ENCODE results near the gene SLC8A1.

The SLC8A1 gene

GRCh38 chr2:40248294-40248693 is 203.6 kb downstream of the SLC8A1 start:
- no peak for DNase-seq (ENCODE audit: low read depth in 2 of 3, low spot score in 1 of 3)

- no peak for DNase-seq (ENCODE audit: low read depth in 2 of 3, low spot score in 1 of 3)
Measured at GRCh38 chr2:40244675-40245074, 207.2 kb downstream of the SLC8A1 start.

DNA sequence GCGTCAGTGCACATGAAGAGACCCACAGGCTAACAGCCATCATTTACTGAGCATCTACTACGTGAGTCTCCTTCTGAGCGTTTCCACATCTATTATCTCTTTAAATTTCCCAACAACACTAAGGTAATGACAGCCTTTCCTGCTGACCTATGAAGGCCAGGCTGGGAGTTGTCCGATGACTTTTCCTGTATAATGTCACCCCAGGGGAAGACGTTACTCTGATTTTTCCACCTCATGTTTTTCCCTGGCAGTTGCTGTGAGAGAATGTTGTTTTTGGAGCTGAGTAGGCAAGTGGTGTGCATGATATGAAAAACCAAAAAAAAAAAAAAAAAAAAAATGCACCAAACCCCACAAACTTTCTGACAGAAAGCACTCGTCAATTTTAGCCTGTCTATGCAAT is 207.6 kb downstream of the SLC8A1 start:
- no peak for DNase-seq (ENCODE audit: low read depth in 2 of 3, low spot score in 1 of 3)

GRCh38 chr2:40243581-40244187 is 208.2 kb downstream of the SLC8A1 start:
- DNase-seq (ENCODE audit: low read depth in 2 of 3, low spot score in 1 of 3): no peak

DNA sequence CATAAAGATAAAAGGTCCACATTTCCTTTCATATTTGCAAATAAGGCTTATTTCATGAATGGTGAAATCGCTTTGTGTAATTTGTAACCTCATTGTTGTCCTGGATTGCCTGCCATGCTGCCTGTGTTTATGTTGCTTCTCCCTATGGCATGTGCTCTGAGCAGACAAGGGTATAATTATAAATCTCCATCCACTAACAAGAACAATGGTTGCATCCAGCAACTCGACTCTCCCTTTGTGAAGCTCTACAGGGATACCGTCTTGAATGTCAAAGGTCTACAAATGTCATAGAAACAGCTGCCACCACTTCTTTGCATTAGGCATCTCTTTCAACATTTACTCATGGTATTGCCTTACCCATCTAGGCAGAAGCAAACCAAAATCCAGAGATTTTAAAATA is 209.6 kb downstream of the SLC8A1 start:
- no peak for DNase-seq (ENCODE audit: low read depth in 2 of 3, low spot score in 1 of 3)

DNA sequence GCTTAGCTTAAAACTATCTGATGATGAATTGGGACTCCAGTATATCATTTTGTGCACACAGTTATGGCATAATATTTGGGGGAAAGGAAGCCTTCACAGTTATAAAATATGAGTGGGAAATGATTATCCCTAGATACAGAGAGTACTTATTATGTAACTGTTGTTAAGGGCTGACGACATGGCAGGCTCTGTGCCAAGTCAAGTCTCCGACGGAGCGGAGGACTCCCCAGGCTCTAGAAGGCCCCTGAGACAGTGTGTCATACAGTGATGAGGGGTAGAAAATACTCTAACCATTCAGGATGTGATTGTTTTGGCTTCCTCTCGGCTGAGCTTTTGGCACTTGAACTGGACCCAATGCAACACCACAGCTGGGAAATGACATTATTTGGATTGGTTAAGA is 211.8 kb downstream of the SLC8A1 start:
- no peak for DNase-seq (ENCODE audit: low read depth in 2 of 3, low spot score in 1 of 3)

- no peak for DNase-seq (ENCODE audit: low read depth in 2 of 3, low spot score in 1 of 3)
Measured at GRCh38 chr2:40230707-40231432, 221.0 kb downstream of the SLC8A1 start.

DNA sequence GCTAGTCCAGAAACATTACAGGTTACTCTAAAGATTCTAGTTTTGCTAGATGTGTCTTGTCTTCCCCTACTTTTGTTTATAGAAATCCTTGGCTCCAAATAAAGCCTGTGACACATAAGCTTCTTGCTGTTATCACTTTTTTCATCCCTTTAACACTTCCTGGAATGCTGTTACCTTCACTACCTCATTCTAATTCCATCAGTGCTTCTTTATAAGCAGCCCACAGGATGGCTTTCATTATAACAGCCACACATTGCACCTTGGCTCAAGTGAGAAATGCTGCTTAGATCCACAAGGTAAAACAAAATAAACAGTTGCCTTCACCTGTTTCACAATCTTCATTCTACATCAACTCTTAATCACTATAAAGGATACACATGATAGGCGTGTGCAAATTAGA is 221.7 kb downstream of the SLC8A1 start:
- DNase-seq (ENCODE audit: low read depth in 2 of 3, low spot score in 1 of 3): no peak

GRCh38 chr2:40228310-40228709 is 223.6 kb downstream of the SLC8A1 start:
- no peak for DNase-seq (ENCODE audit: low read depth in 2 of 3, low spot score in 1 of 3)

- DNase-seq (ENCODE audit: low read depth in 2 of 3, low spot score in 1 of 3): no peak
Measured at GRCh38 chr2:40227210-40227609, 224.7 kb downstream of the SLC8A1 start.

- DNase-seq (ENCODE audit: low read depth in 2 of 3, low spot score in 1 of 3): no peak
Measured at GRCh38 chr2:40226637-40227036, 225.3 kb downstream of the SLC8A1 start.

GRCh38 chr2:40225670-40226210 is 226.2 kb downstream of the SLC8A1 start:
- DNase-seq (ENCODE audit: low read depth in 2 of 3, low spot score in 1 of 3): no peak

GRCh38 chr2:40224318-40224717 is 227.6 kb downstream of the SLC8A1 start:
- no peak for DNase-seq (ENCODE audit: low read depth in 2 of 3, low spot score in 1 of 3)

DNA sequence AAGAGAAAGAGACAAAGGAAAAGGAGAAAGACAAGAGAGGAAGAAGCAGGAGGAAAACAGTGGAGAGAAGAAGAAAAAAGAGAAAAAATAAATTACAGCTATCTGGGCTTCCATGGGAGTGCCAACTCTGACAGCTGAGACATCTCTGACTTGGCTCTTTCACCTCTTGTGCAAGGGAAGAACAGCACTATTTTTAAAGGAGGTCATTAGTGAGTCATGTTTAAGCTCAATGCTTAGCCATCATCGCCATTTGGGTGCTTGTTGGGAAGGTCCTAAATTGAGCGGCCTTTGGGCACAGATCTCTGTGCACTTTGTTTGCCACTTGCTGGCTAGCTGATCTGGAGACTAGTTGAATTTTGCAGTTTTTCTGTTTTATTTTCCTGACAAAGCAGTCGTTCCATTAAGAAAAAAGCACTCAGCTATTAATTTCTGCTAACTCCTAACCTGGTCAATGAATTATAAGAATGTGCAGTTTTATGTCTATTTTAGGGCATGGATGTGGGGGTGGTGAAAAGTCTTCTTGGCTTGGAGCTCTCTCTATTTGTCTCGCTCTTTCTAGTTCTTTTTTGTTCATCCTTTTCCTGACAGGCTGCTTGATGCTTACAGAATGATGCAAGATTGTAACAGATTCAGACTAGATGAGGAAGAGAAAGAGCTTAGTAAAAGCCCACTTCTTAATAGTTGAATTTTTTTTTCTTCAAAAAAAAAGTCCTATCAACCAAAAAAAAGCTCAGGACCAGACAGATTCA is 231.5 kb downstream of the SLC8A1 start:
- DNase-seq (ENCODE audit: low read depth in 2 of 3, low spot score in 1 of 3): no peak

GRCh38 chr2:40219141-40219540 is 232.7 kb downstream of the SLC8A1 start:
- DNase-seq (ENCODE audit: low read depth in 2 of 3, low spot score in 1 of 3): no peak

DNA sequence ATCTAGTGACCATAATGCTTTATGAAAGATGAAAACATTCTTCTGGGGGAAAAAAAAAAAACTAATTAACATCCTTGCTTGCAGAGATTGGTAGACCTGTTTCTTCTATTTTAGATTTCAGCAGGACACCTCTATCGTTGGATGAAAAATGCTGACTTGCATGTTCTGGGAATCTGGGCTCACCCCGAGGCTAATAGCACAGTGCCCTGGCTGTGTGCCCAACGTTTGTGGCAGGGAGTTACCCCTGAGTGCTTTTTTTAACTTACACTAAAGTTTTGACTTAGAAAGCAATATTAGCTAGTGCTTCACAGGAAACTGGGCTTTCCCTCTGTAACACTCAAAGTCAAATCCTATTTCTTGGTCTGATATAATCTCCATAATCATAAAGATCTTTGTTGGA is 233.2 kb downstream of the SLC8A1 start:
- DNase-seq (ENCODE audit: low read depth in 2 of 3, low spot score in 1 of 3): no peak

DNA sequence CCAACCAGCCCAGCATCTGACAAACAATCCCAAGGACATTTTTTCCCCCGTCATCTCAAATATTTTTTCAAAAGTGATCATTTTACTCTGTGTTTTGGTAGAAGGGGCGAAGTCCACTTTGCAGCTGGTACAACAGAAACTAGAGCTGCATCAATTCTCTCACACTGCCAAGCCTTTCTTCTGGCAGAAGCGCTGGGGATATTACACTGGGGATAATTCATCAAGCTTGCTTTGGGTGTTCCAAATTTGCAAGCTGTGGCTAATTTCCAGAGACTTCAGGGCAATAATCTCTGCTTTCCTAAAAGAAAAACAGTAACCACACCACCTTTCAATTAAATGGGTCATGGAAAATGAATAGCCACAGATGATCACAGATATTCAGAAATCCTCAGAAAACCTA is 238.3 kb downstream of the SLC8A1 start:
- no peak for DNase-seq (ENCODE audit: low read depth in 2 of 3, low spot score in 1 of 3)

- DNase-seq (ENCODE audit: low read depth in 2 of 3, low spot score in 1 of 3): no peak
Measured at GRCh38 chr2:40213071-40213470, 238.8 kb downstream of the SLC8A1 start.

DNA sequence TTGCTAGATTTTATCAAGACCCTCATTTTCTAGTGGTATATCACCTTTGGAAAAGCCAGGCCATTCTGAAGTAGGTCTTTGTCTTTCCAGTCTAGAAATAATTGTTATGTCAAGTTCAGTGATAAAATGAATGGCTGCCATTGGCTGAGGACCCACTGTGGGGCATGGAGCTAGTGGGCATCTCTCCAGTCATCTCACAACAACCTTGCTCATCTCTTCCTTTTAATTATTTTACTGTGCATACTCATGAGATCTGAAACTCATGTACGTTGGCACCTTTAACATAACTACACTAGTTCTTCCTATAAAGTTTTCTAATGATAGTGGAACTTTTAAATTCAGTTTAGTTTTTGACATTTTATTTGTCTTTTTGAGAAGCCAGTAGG is 240.9 kb downstream of the SLC8A1 start:
- DNase-seq (ENCODE audit: low read depth in 2 of 3, low spot score in 1 of 3): no peak

- no peak for DNase-seq (ENCODE audit: low read depth in 2 of 3, low spot score in 1 of 3)
Measured at GRCh38 chr2:40210344-40210967, 241.4 kb downstream of the SLC8A1 start.

DNA sequence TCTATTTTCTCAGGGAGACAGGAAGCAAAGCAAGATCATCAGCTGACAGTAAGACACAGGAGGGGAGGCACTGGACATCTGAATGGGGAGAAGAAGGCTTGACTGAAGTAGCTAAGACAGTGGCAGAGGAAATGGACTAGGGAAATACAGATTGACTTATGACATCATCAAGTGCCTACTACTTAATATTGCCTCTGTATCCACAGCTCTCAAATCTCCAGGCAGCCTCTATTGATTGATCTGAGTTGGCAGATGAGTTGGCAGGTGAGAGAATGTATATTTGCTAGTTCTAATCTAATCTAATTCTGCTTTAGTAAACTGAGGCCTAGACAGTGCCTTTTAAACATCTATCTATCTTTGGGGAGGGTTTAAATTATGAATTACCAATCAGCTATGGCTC is 242.1 kb downstream of the SLC8A1 start:
- no peak for DNase-seq (ENCODE audit: low read depth in 2 of 3, low spot score in 1 of 3)

DNA sequence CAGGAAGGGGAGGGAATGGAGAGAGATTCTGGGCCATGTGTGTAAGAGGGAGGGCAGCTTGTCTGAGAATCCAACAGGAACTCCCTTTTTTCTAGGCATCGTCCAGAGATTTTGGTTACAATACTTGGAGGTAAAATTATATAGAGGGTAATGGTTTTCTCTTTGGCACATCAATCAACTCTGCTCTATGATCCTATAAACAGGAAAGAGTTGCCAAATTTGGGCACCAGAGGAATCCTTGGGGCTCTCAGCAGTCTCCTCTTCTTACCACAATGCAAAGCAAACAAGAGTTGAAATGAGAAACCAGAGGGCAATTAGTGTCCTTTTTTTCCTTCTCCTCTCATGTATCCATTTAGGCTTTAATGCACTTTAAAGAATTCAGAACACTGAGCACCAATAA is 243.4 kb downstream of the SLC8A1 start:
- no peak for DNase-seq (ENCODE audit: low read depth in 2 of 3, low spot score in 1 of 3)

All from stimulated activated CD4-positive, alpha-beta T cell treated with anti-CD3 and anti-CD28 coated beads, Interleukin-12 subunit alpha, Interleukin-12 subunit beta, amount 100 ng/mL, for 48 hours (primary cell).